DOHH2 (cell line): Measurements from ENCODE around the gene C11orf42.

Experiments
- EZH2phosphoT487 ChIP-seq: fragments of 200-600 bp; sonication (generic); IDR thresholded peaks from 2 replicates; pipeline ENCODE4 v1.6.1; 2017; ENCODE audit warnings: borderline replicate concordance, mild to moderate bottlenecking, antibody characterized with exemption, low read length, moderate library complexity, mixed read lengths
- TF ChIP-seq, protein P1 (sequence below): fragments of 200-600 bp; sonication (generic); IDR thresholded peaks from one replicate; pipeline ENCODE4 v1.5.1; 2014; ENCODE audit warnings: antibody characterized with exemption, mild to moderate bottlenecking, low read depth, low read length; ENCODE audit not compliant: poor library complexity, severe bottlenecking

DNA sequence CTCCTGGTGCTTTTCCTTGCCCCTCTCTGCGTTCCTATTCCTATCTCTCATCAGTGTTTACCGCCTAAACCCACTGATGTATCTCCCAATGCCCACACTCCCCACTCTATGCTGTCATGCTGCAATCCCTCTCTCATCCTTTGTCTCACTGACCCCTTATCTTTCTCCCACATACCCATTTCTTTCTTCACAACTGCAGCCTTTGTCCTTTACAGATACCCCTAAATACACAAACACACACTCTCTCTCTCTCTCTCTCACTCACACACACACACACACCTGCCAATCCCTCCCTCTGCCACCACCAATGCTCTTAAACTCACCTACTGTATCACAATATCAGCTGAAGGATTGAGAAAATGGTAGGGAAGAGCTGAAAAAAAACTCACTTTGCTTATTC lies 29.9 kb upstream of the C11orf42 start:
- TF ChIP-seq, protein P1, sequence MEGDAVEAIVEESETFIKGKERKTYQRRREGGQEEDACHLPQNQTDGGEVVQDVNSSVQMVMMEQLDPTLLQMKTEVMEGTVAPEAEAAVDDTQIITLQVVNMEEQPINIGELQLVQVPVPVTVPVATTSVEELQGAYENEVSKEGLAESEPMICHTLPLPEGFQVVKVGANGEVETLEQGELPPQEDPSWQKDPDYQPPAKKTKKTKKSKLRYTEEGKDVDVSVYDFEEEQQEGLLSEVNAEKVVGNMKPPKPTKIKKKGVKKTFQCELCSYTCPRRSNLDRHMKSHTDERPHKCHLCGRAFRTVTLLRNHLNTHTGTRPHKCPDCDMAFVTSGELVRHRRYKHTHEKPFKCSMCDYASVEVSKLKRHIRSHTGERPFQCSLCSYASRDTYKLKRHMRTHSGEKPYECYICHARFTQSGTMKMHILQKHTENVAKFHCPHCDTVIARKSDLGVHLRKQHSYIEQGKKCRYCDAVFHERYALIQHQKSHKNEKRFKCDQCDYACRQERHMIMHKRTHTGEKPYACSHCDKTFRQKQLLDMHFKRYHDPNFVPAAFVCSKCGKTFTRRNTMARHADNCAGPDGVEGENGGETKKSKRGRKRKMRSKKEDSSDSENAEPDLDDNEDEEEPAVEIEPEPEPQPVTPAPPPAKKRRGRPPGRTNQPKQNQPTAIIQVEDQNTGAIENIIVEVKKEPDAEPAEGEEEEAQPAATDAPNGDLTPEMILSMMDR = no peak
- no peak for TF ChIP-seq EZH2phosphoT487
